Testis (tissue), 2 donors: ENCODE measurements around the gene ROBO1.

Experiments used
- CTCF ChIP-seq, 3 experiments: fragments of 450-650 bp in 2 of 3; fragments of 200-600 bp in 1 of 3; sonication (generic) in 1 of 3; IDR thresholded peaks; one replicate each; pipeline ENCODE4 v1.5.1; 2016 to 2019; ENCODE audit warnings: antibody characterized with exemption in 3 of 3, mild to moderate bottlenecking in 2 of 3, moderate library complexity in 1 of 3
- POLR2A ChIP-seq: fragments of 450-650 bp; IDR thresholded peaks from one replicate; pipeline ENCODE4 v1.6.1; 2017; ENCODE audit warnings: antibody characterized with exemption, mild to moderate bottlenecking, moderate library complexity

DNA sequence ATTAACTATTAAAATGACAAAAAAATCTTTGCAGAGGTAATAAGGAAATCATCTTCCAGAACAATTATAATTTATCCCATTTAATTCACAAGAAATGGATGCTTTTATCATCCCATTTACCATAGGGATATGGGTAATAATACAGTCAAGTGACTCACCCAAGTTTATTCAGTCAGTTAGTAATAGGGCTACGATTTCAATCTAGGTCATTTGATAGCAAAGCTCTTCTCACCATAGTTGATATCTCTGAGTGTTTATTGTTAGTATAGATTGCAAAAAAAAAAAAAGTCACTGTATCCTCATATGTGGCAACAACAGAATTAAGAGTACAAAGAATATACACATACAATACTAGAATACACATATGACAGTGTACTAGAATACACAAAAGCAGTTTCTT, 797.1 kb downstream of the ROBO1 start:
- no peak for TF ChIP-seq CTCF (IDR thresholded peaks at IDR 0.05)
- TF ChIP-seq POLR2A: no peak
